Choroid plexus epithelial cell (primary cell): ENCODE measurements around the gene NLGN1.

Source experiments
- DNase-seq: peaks from one replicate; pipeline ENCODE4 v3.0.0-alpha.2; 2010; ENCODE audit warnings: low read depth
- H3K4me3 ChIP-seq: 2 replicates; pipeline ENCODE4 v1.5.1; 2011; ENCODE audit warnings: low read depth, mild to moderate bottlenecking, control low read depth, low read length, moderate library complexity
- CTCF ChIP-seq: conservative IDR thresholded peaks from 2 replicates; pipeline ENCODE4 v1.5.1; 2011; ENCODE audit warnings: low read depth, mild to moderate bottlenecking, control low read depth, inconsistent platforms, low read length, moderate library complexity

NLGN1 gene

GRCh38 chr3:174268061-174268460, 870.5 kb downstream of the NLGN1 start:
- no peak overlapping the region for H3K4me3 ChIP-seq
- no peak for TF ChIP-seq CTCF
- DNase-seq = no peak

GRCh38 chr3:174268586-174268985, 871.0 kb downstream of the NLGN1 start:
- no peak for DNase-seq
- no peak overlapping the region for H3K4me3 ChIP-seq
- TF ChIP-seq CTCF = no peak

GRCh38 chr3:174270841-174271240, 873.3 kb downstream of the NLGN1 start:
- TF ChIP-seq CTCF = no peak
- no peak overlapping the region for H3K4me3 ChIP-seq
- DNase-seq = peak; percentile 55

- no peak for DNase-seq
- H3K4me3 ChIP-seq = no peak overlapping the region
- TF ChIP-seq CTCF = no peak
Measured at GRCh38 chr3:174275336-174275735, 877.8 kb downstream of the NLGN1 start.

- TF ChIP-seq CTCF = no peak
- H3K4me3 ChIP-seq = no peak overlapping the region
- no peak for DNase-seq
Measured at GRCh38 chr3:174276826-174277225, 879.3 kb downstream of the NLGN1 start.

- TF ChIP-seq CTCF = no peak
- DNase-seq = no peak
- H3K4me3 ChIP-seq = no peak overlapping the region
Measured at GRCh38 chr3:174278094-174278493, 880.5 kb downstream of the NLGN1 start.

GRCh38 chr3:174280186-174280585, 882.6 kb downstream of the NLGN1 start:
- TF ChIP-seq CTCF = no peak
- no peak for DNase-seq
- H3K4me3 ChIP-seq = no peak overlapping the region
